Mesenchymal stem cell (in vitro differentiated cells and primary cell): ENCODE data around the gene CTDSPL2.
A peak's percentile ranks its signal among the peaks of the same experiment; 100 is the strongest.

Experiments
- DNase-seq: peaks from one replicate; pipeline ENCODE4 v3.0.0-alpha.2; 2013
- H2AFZ ChIP-seq: one replicate; pipeline ENCODE4 v1.6.1; 2013; ENCODE audit warnings: low read depth, mild to moderate bottlenecking, control low read depth, inconsistent platforms, low read length, moderate library complexity
- H2AK5ac ChIP-seq: 2 replicates; pipeline ENCODE4 v1.6.1; 2013; ENCODE audit warnings: low read length, moderate library complexity, mild to moderate bottlenecking, inconsistent platforms; ENCODE audit not compliant: severe bottlenecking
- H2BK120ac ChIP-seq: one replicate; pipeline ENCODE4 v1.6.1; 2013; ENCODE audit warnings: low read depth, mild to moderate bottlenecking, inconsistent platforms, low read length, moderate library complexity
- H2BK12ac ChIP-seq, 2 experiments: one replicate each; pipeline ENCODE4 v1.6.1; 2013; ENCODE audit warnings: inconsistent platforms in 2 of 2, low read length in 2 of 2, mild to moderate bottlenecking in 2 of 2, moderate library complexity in 2 of 2, control low read depth in 1 of 2
- H2BK15ac ChIP-seq: one replicate; pipeline ENCODE4 v1.6.1; 2013; ENCODE audit warnings: mild to moderate bottlenecking, low read depth, inconsistent platforms; ENCODE audit not compliant: poor library complexity, severe bottlenecking
- H2BK5ac ChIP-seq: 2 replicates; pipeline ENCODE4 v1.6.1; 2013; ENCODE audit warnings: low read depth, mild to moderate bottlenecking, low read length, control low read depth, inconsistent platforms; ENCODE audit not compliant: poor library complexity, severe bottlenecking
- H3K14ac ChIP-seq, 2 experiments: one replicate each; pipeline ENCODE4 v1.6.1; 2013; ENCODE audit warnings: inconsistent platforms in 2 of 2, low read length in 2 of 2, control low read depth in 1 of 2, mild to moderate bottlenecking in 1 of 2, moderate library complexity in 1 of 2
- H3K18ac ChIP-seq, 2 experiments: one replicate each; pipeline ENCODE4 v1.6.1; 2013; ENCODE audit warnings: inconsistent platforms in 2 of 2, low read length in 2 of 2, control low read depth in 1 of 2, low read depth in 1 of 2, mild to moderate bottlenecking in 1 of 2
- H3K23ac ChIP-seq, 2 experiments: one replicate each; pipeline ENCODE4 v1.6.1; 2013; ENCODE audit warnings: inconsistent platforms in 2 of 2, low read length in 2 of 2, mild to moderate bottlenecking in 2 of 2, moderate library complexity in 2 of 2, control low read depth in 1 of 2
- H3K27ac ChIP-seq: 2 replicates; pipeline ENCODE4 v1.5.1; 2013; ENCODE audit warnings: mild to moderate bottlenecking, moderate library complexity, low read length, control low read depth, inconsistent platforms; ENCODE audit not compliant: poor library complexity, severe bottlenecking
- H3K27me3 ChIP-seq, 2 experiments: 2 replicates each; pipeline versions ENCODE4 v1.6.1 to v1.7.0; 2013; ENCODE audit warnings: low read length in 2 of 2, mild to moderate bottlenecking in 2 of 2, moderate library complexity in 2 of 2, control low read depth in 1 of 2, inconsistent platforms in 1 of 2; ENCODE audit not compliant: control insufficient read depth in 1 of 2, insufficient read depth in 1 of 2
- H3K36me3 ChIP-seq, 2 experiments: 2 replicates each; pipeline versions ENCODE4 v1.6.1 to v1.7.0; 2013; ENCODE audit warnings: low read length in 2 of 2, control low read depth in 1 of 2, inconsistent platforms in 1 of 2, low read depth in 1 of 2, mild to moderate bottlenecking in 1 of 2; ENCODE audit not compliant: insufficient read depth in 2 of 2, control insufficient read depth in 1 of 2
- H3K4ac ChIP-seq, 2 experiments: one replicate each; pipeline ENCODE4 v1.6.1; 2013; ENCODE audit warnings: inconsistent platforms in 2 of 2, low read length in 2 of 2, mild to moderate bottlenecking in 2 of 2, moderate library complexity in 2 of 2, control low read depth in 1 of 2, low read depth in 1 of 2
- H3K4me1 ChIP-seq: 2 replicates; pipeline ENCODE4 v1.6.1; 2013; ENCODE audit warnings: low read depth, low read length, control low read depth; ENCODE audit not compliant: control insufficient read depth, insufficient read depth
- H3K4me2 ChIP-seq: 2 replicates; pipeline ENCODE4 v1.6.1; 2013; ENCODE audit warnings: low read length, mild to moderate bottlenecking, inconsistent platforms; ENCODE audit not compliant: poor library complexity, severe bottlenecking
- H3K4me3 ChIP-seq, 2 experiments: 2 replicates each; pipeline versions ENCODE4 v1.5.1 to v1.7.0; 2013; ENCODE audit warnings: low read length in 2 of 2, mild to moderate bottlenecking in 2 of 2, control low read depth in 1 of 2, low read depth in 1 of 2; ENCODE audit not compliant: insufficient read depth in 1 of 2
- H3K79me1 ChIP-seq: replicated peaks from 2 replicates; pipeline ENCODE4 v1.6.1; 2013; ENCODE audit warnings: mild to moderate bottlenecking, control low read depth, low read length, inconsistent platforms; ENCODE audit not compliant: poor library complexity, severe bottlenecking
- H3K9ac ChIP-seq: 2 replicates; pipeline ENCODE4 v1.7.0; 2013; ENCODE audit warnings: mild to moderate bottlenecking, low read length, moderate library complexity
- H3K9me3 ChIP-seq: 2 replicates; pipeline ENCODE4 v1.7.0; 2013; ENCODE audit warnings: mild to moderate bottlenecking, low read length; ENCODE audit not compliant: control insufficient read depth
- H4K8ac ChIP-seq: one replicate; pipeline ENCODE4 v1.6.1; 2013; ENCODE audit warnings: inconsistent platforms, mild to moderate bottlenecking, low read length, moderate library complexity
- H4K91ac ChIP-seq: one replicate; pipeline ENCODE4 v1.6.1; 2013; ENCODE audit warnings: mild to moderate bottlenecking, low read length, inconsistent platforms
- WGBS: methylation state at CpG from one replicate; pipeline ENCODE4 v1.1.7; 2013; ENCODE audit warnings: mixed read lengths; 5-methylcytosine and 5-hydroxymethylcytosine counted together

CTDSPL2 gene

DNA sequence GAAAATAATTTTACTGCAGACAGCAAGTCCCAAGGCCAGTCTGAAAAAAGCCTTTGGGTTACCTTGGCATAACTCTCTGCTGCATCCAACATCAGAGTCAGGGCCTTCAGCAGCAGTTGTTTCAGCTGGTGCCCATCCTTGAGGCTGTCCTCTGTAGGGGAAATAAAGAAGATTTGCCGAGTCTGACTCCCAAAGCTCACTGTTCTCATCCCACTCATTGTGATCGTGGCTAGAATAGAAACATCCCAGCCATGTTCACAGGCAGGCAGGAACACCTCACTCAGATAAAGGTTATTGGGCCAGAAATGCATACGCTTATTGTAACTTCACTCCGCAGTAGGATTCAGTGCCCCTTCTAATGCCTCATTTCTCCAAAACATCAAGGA is 138.7 kb downstream of the CTDSPL2 start:
- H3K18ac ChIP-seq = no peak overlapping the region
- H4K8ac ChIP-seq = no peak overlapping the region
- H2AFZ ChIP-seq = no peak overlapping the region
- no peak overlapping the region for H2BK15ac ChIP-seq
- H3K27me3 ChIP-seq = no peaks in the 10 kb centered on the region
- DNase-seq = no peak
- H3K4me2 ChIP-seq = no peak overlapping the region
- no peak overlapping the region for H2BK12ac ChIP-seq
- no peak overlapping the region for H3K14ac ChIP-seq
- H3K4me1 ChIP-seq = peaks cover 2% of the 10 kb centered on the region
- H3K4me3 ChIP-seq = no peak overlapping the region
- H2BK5ac ChIP-seq = no peak overlapping the region
- H2BK120ac ChIP-seq = no peak overlapping the region
- H3K4ac ChIP-seq = no peak overlapping the region
- no peak overlapping the region for H2AK5ac ChIP-seq
- H3K9ac ChIP-seq = no peak overlapping the region
- H3K23ac ChIP-seq = no peak overlapping the region
- H3K36me3 ChIP-seq = peaks cover 54 to 96% of the 10 kb centered on the region in 2 experiments
- H3K27ac ChIP-seq = no peak overlapping the region
- WGBS = 97% methylated on average over 4 of the region's 4 CpGs
- H4K91ac ChIP-seq = no peak overlapping the region
- peaks cover 22% of the 10 kb centered on the region for H3K9me3 ChIP-seq
- peaks cover 19% of the 10 kb centered on the region for H3K79me1 ChIP-seq

GRCh38 chr15:44568338-44568737 is 140.9 kb downstream of the CTDSPL2 start:
- Histone ChIP-seq H4K91ac (no peak overlapping the region), H3K9ac (no peak overlapping the region), H3K9me3 (peaks cover 22% of the 10 kb centered on the region), H3K27me3 (no peaks in the 10 kb centered on the region), H2BK120ac (no peak overlapping the region), H3K14ac (no peak overlapping the region), H3K4ac (no peak overlapping the region), H3K79me1 (peaks cover 17% of the 10 kb centered on the region), H2BK12ac (no peak overlapping the region), H2AK5ac (no peak overlapping the region), H3K4me1 (peaks cover 2% of the 10 kb centered on the region), H2AFZ (no peak overlapping the region), H2BK15ac (no peak overlapping the region), H3K36me3 (peaks cover 58 to 89% of the 10 kb centered on the region in 2 experiments), H3K23ac (no peak overlapping the region), H4K8ac (no peak overlapping the region), H3K27ac (no peak overlapping the region), H3K4me3 (no peak overlapping the region), H3K18ac (no peak overlapping the region), H3K4me2 (no peak overlapping the region), H2BK5ac (no peak overlapping the region)
- DNase-seq = no peak
- 86% methylated on average over 3 of the region's 3 CpGs for WGBS

GRCh38 chr15:44569316-44569715 is 141.9 kb downstream of the CTDSPL2 start:
- H3K36me3 ChIP-seq = peaks cover 55 to 89% of the 10 kb centered on the region in 2 experiments
- H4K8ac ChIP-seq = no peak overlapping the region
- no peak overlapping the region for H3K4me3 ChIP-seq
- no peak overlapping the region for H2BK120ac ChIP-seq
- H3K27ac ChIP-seq = no peak overlapping the region
- no peak overlapping the region for H2AFZ ChIP-seq
- no peak overlapping the region for H3K4ac ChIP-seq
- no peak overlapping the region for H2BK12ac ChIP-seq
- no peak overlapping the region for H3K14ac ChIP-seq
- peaks cover 22% of the 10 kb centered on the region for H3K9me3 ChIP-seq
- H3K23ac ChIP-seq = no peak overlapping the region
- no peak overlapping the region for H3K18ac ChIP-seq
- no peak overlapping the region for H2BK5ac ChIP-seq
- H3K27me3 ChIP-seq = no peaks in the 10 kb centered on the region
- H3K9ac ChIP-seq = no peak overlapping the region
- peaks cover 2% of the 10 kb centered on the region for H3K4me1 ChIP-seq
- H2AK5ac ChIP-seq = no peak overlapping the region
- H3K79me1 ChIP-seq = peaks cover 17% of the 10 kb centered on the region
- WGBS = 98% methylated on average over 4 of the region's 4 CpGs
- DNase-seq = no peak
- no peak overlapping the region for H3K4me2 ChIP-seq
- H2BK15ac ChIP-seq = no peak overlapping the region
- no peak overlapping the region for H4K91ac ChIP-seq

DNA sequence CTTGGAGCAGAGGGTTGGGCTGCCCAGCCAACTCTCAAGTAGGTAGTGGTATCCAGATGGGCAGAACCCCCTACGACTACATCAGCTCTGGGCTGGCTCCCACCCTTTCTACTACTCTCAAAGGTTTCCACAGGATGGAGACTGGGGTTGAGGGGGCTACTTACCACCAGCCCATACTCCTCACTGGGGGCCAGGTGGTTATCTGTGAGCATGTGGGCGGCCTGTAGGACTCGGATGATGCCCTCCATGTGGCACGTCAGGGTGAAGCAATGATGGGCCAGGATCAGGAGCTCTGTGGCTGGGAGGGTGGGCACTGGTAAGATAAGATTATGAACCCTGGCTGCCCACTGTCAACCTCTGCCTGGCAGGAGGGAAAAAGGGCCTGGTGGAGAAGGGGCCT is 142.9 kb downstream of the CTDSPL2 start:
- H3K18ac ChIP-seq = no peak overlapping the region
- no peak overlapping the region for H3K4me3 ChIP-seq
- H3K23ac ChIP-seq = peak overlapping the region in 1 of 2 experiments; percentile 48
- H2BK12ac ChIP-seq = peak overlapping the region in 1 of 2 experiments; percentile 49
- no peak overlapping the region for H4K8ac ChIP-seq
- no peak overlapping the region for H2AK5ac ChIP-seq
- H4K91ac ChIP-seq = no peak overlapping the region
- H3K4ac ChIP-seq = no peak overlapping the region
- no peak overlapping the region for H2BK15ac ChIP-seq
- DNase-seq = no peak
- peaks cover 2% of the 10 kb centered on the region for H3K4me1 ChIP-seq
- H2BK5ac ChIP-seq = no peak overlapping the region
- H3K9ac ChIP-seq = no peak overlapping the region
- H3K9me3 ChIP-seq = peaks cover 11% of the 10 kb centered on the region
- no peak overlapping the region for H2BK120ac ChIP-seq
- H3K27me3 ChIP-seq = no peaks in the 10 kb centered on the region
- H3K27ac ChIP-seq = no peak overlapping the region
- no peak overlapping the region for H3K14ac ChIP-seq
- H2AFZ ChIP-seq = no peak overlapping the region
- peaks cover 27% of the 10 kb centered on the region for H3K79me1 ChIP-seq
- WGBS = 90% methylated on average over 4 of the region's 4 CpGs
- H3K4me2 ChIP-seq = no peak overlapping the region
- peaks cover 56 to 87% of the 10 kb centered on the region in 2 experiments for H3K36me3 ChIP-seq
